Ureter (tissue), 1 donor: Measurements from ENCODE around the gene B9D1. TPM values are rescaled to one million over a fixed set of nuclear protein-coding genes. Genes with fewer than 3 reads are reported as not detected.
A peak's percentile ranks its signal among the peaks of the same experiment; 100 is the strongest.

Source experiments
- DNase-seq: peaks from one replicate; pipeline ENCODE4 v3.0.0-alpha.2; 2020; ENCODE audit warnings: low spot score
- total RNA-seq: library from RNA; stranded (reverse); gene quantifications from one replicate; pipeline ENCODE4 v1.2.4, GENCODE V29; 2023
- donor health status: DM: yes; HTN: yes; CAD: no.

B9D1 gene
- total RNA-seq, 1 donor from 2014 or later: 22.7 TPM

- DNase-seq: no peak
These were observed 26.6 kb upstream of the B9D1 start for GRCh38 chr17:19388791-19389785.

- DNase-seq: no peak
These were observed 25.5 kb upstream of the B9D1 start for GRCh38 chr17:19387921-19388521.

GRCh38 chr17:19386974-19387920 is 24.7 kb upstream of the B9D1 start, which contains the start of gene MFAP4:
TSS of gene MFAP4 (minus strand) at chr17:19387190. CDS start at chr17:19387155, 35 bp downstream.
- DNase-seq: peak; percentile 83

GRCh38 chr17:19386051-19386929 is 23.8 kb upstream of the B9D1 start:
- no peak for DNase-seq

- DNase-seq: no peak
These were observed 23.0 kb upstream of the B9D1 start for GRCh38 chr17:19385521-19385983.

GRCh38 chr17:19384723-19385391 is 22.3 kb upstream of the B9D1 start:
- peak; percentile 94 for DNase-seq

- DNase-seq: no peak
These were observed 21.4 kb upstream of the B9D1 start for GRCh38 chr17:19383681-19384470.

GRCh38 chr17:19382531-19383444 is 20.3 kb upstream of the B9D1 start:
- DNase-seq: no peak

GRCh38 chr17:19381741-19382444 is 19.4 kb upstream of the B9D1 start:
- DNase-seq: no peak

GRCh38 chr17:19381361-19381740 is 18.8 kb upstream of the B9D1 start:
- no peak for DNase-seq

GRCh38 chr17:19380481-19381301 is 18.2 kb upstream of the B9D1 start:
- no peak for DNase-seq

- DNase-seq: no peak
These were observed 17.0 kb upstream of the B9D1 start for GRCh38 chr17:19379361-19380065.

- DNase-seq: no peak
These were observed 16.2 kb upstream of the B9D1 start, which contains the start of gene MAPK7 for GRCh38 chr17:19378416-19379360. TSS of gene MAPK7 (plus strand) at chr17:19378498. CDS start at chr17:19378901, 403 bp downstream.

- peak; percentile 98 for DNase-seq
These were observed 15.3 kb upstream of the B9D1 start for GRCh38 chr17:19377602-19378415.
